Cortex of kidney (tissue), 1 donor: ENCODE measurements around the gene SPTY2D1.

Experiments used
- DNase-seq: peaks from one replicate; lab custom pipeline; 2025; lab: John Stamatoyannopoulos, UW

The SPTY2D1 gene

GRCh38 chr11:18563090-18563730 is 70.9 kb downstream of the SPTY2D1 start:
- DNase-seq: no peak
